ENCODE results near the gene ATOH8.

The ATOH8 gene

GRCh38 chr2:85780316-85781012 is 26.7 kb downstream of the ATOH8 start:
- no peak for TF ChIP-seq ZNF274 (IDR thresholded peaks at IDR 0.05; ENCODE audit: low read depth, low read length)
- no peak overlapping the region for H3K4me3 ChIP-seq (ENCODE audit: low read length)

GRCh38 chr2:85781013-85781332 is 27.2 kb downstream of the ATOH8 start:
- H3K4me3 ChIP-seq (ENCODE audit: low read length): no peak overlapping the region
- TF ChIP-seq ZNF274 (IDR thresholded peaks at IDR 0.05; ENCODE audit: low read depth, low read length): no peak

GRCh38 chr2:85783796-85784195 is 30.0 kb downstream of the ATOH8 start:
- no peak overlapping the region for H3K4me3 ChIP-seq (ENCODE audit: low read length)
- no peak for TF ChIP-seq ZNF274 (IDR thresholded peaks at IDR 0.05; ENCODE audit: low read depth, low read length)

- H3K4me3 ChIP-seq (ENCODE audit: low read length): no peak overlapping the region
- no peak for TF ChIP-seq ZNF274 (IDR thresholded peaks at IDR 0.05; ENCODE audit: low read depth, low read length)
Observed at GRCh38 chr2:85784474-85784986, 30.7 kb downstream of the ATOH8 start.

- no peak overlapping the region for H3K4me3 ChIP-seq (ENCODE audit: low read length)
- TF ChIP-seq ZNF274 (IDR thresholded peaks at IDR 0.05; ENCODE audit: low read depth, low read length): no peak
Observed at GRCh38 chr2:85785027-85785822, 31.4 kb downstream of the ATOH8 start.

GRCh38 chr2:85785871-85786270 is 32.1 kb downstream of the ATOH8 start:
- no peak for TF ChIP-seq ZNF274 (IDR thresholded peaks at IDR 0.05; ENCODE audit: low read depth, low read length)
- H3K4me3 ChIP-seq (ENCODE audit: low read length): no peak overlapping the region

- H3K4me3 ChIP-seq (ENCODE audit: low read length): no peak overlapping the region
Observed at GRCh38 chr2:85786444-85786843, 32.7 kb downstream of the ATOH8 start.

GRCh38 chr2:85786865-85787264 is 33.1 kb downstream of the ATOH8 start:
- no peak for TF ChIP-seq ZNF274 (IDR thresholded peaks at IDR 0.05; ENCODE audit: low read depth, low read length)

More at GRCh38 chr2:85786444-85786843, 32.7 kb downstream of the ATOH8 start:
- TF ChIP-seq ZNF274 (IDR thresholded peaks at IDR 0.05; ENCODE audit: low read depth, low read length): no peak

GRCh38 chr2:85787282-85787980 is 33.6 kb downstream of the ATOH8 start:
- no peak for TF ChIP-seq ZNF274 (IDR thresholded peaks at IDR 0.05; ENCODE audit: low read depth, low read length)
- H3K4me3 ChIP-seq (ENCODE audit: low read length): no peak overlapping the region

More at GRCh38 chr2:85786865-85787264, 33.1 kb downstream of the ATOH8 start:
- no peak overlapping the region for H3K4me3 ChIP-seq (ENCODE audit: low read length)

GRCh38 chr2:85787981-85788340 is 34.2 kb downstream of the ATOH8 start:
- no peak overlapping the region for H3K4me3 ChIP-seq (ENCODE audit: low read length)
- TF ChIP-seq ZNF274 (IDR thresholded peaks at IDR 0.05; ENCODE audit: low read depth, low read length): no peak

GRCh38 chr2:85788603-85789002 is 34.8 kb downstream of the ATOH8 start:
- TF ChIP-seq ZNF274 (IDR thresholded peaks at IDR 0.05; ENCODE audit: low read depth, low read length): no peak
- no peak overlapping the region for H3K4me3 ChIP-seq (ENCODE audit: low read length)

GRCh38 chr2:85789271-85789670 is 35.5 kb downstream of the ATOH8 start:
- TF ChIP-seq ZNF274 (IDR thresholded peaks at IDR 0.05; ENCODE audit: low read depth, low read length): no peak
- no peak overlapping the region for H3K4me3 ChIP-seq (ENCODE audit: low read length)

GRCh38 chr2:85790032-85790431 is 36.2 kb downstream of the ATOH8 start:
- H3K4me3 ChIP-seq (ENCODE audit: low read length): no peak overlapping the region
- no peak for TF ChIP-seq ZNF274 (IDR thresholded peaks at IDR 0.05; ENCODE audit: low read depth, low read length)

- no peak overlapping the region for H3K4me3 ChIP-seq (ENCODE audit: low read length)
- TF ChIP-seq ZNF274 (IDR thresholded peaks at IDR 0.05; ENCODE audit: low read depth, low read length): no peak
Observed at GRCh38 chr2:85790499-85791188, 36.9 kb downstream of the ATOH8 start.

Measured in GM08714 (cell line).